ENCODE measurements around the gene KLF13. TPM values are rescaled to one million over a fixed set of nuclear protein-coding genes. Genes with fewer than 3 reads are reported as not detected.

The KLF13 gene
- total and polyA plus RNA-seq, 2 donors (not counting 1 experiment from before 2014, with no cell fraction given) = 39.6 to 42.9 TPM

GRCh38 chr15:31313223-31313622, 13.4 kb upstream of the KLF13 start:
- TF ChIP-seq, protein P1, sequence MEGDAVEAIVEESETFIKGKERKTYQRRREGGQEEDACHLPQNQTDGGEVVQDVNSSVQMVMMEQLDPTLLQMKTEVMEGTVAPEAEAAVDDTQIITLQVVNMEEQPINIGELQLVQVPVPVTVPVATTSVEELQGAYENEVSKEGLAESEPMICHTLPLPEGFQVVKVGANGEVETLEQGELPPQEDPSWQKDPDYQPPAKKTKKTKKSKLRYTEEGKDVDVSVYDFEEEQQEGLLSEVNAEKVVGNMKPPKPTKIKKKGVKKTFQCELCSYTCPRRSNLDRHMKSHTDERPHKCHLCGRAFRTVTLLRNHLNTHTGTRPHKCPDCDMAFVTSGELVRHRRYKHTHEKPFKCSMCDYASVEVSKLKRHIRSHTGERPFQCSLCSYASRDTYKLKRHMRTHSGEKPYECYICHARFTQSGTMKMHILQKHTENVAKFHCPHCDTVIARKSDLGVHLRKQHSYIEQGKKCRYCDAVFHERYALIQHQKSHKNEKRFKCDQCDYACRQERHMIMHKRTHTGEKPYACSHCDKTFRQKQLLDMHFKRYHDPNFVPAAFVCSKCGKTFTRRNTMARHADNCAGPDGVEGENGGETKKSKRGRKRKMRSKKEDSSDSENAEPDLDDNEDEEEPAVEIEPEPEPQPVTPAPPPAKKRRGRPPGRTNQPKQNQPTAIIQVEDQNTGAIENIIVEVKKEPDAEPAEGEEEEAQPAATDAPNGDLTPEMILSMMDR (conservative IDR thresholded peaks at IDR 0.05 in 1 of 2, IDR thresholded peaks at IDR 0.05 in 1 of 2; ENCODE audit: low read depth in 1 of 2, low read length in 2 of 2) = no peak
- no peak for TF ChIP-seq EZH2 (IDR thresholded peaks at IDR 0.05; ENCODE audit: low read length, missing control alignments)
- Histone ChIP-seq H3K27me3 (ENCODE audit: control insufficient read depth, insufficient read depth, low read length) (peaks cover 7% of the 10 kb centered on the region), H3K9ac (ENCODE audit: insufficient read depth, low read length) (no peak overlapping the region), H3K4me3 (replicated peaks in 1 of 4; ENCODE audit: control extremely low read depth in 1 of 4, insufficient read depth in 1 of 4, low read depth in 3 of 4, low read length in 4 of 4) (no peak overlapping the region), H3K36me3 (ENCODE audit: control insufficient read depth, insufficient read depth, low read length) (no peaks in the 10 kb centered on the region), H2AFZ (ENCODE audit: low read length) (no peak overlapping the region), H3K4me1 (ENCODE audit: control insufficient read depth, extremely low read depth, insufficient read depth, low read length) (no peaks in the 10 kb centered on the region), H3K79me2 (ENCODE audit: control insufficient read depth, insufficient read depth, low read length) (no peaks in the 10 kb centered on the region), H3K27ac (ENCODE audit: insufficient read depth, low read length) (no peak overlapping the region), H4K20me1 (ENCODE audit: control insufficient read depth, extremely low read depth, insufficient read depth, low read length) (no peaks in the 10 kb centered on the region), H3K9me3 (ENCODE audit: control insufficient read depth, insufficient read depth, low read depth, low read length) (no peaks in the 10 kb centered on the region), H3K4me2 (ENCODE audit: extremely low read depth, insufficient read depth, low read length) (no peak overlapping the region)
- no peak for DNase-seq (ENCODE audit: low read depth in 2 of 2)

GRCh38 chr15:31314380-31314779, 12.3 kb upstream of the KLF13 start:
- no peak overlapping the region for H3K4me2 ChIP-seq (ENCODE audit: extremely low read depth, insufficient read depth, low read length)
- no peak overlapping the region for H2AFZ ChIP-seq (ENCODE audit: low read length)
- H3K36me3 ChIP-seq (ENCODE audit: control insufficient read depth, insufficient read depth, low read length) = no peaks in the 10 kb centered on the region
- H3K9me3 ChIP-seq (ENCODE audit: control insufficient read depth, insufficient read depth, low read depth, low read length) = no peaks in the 10 kb centered on the region
- no peak overlapping the region for H3K4me3 ChIP-seq (replicated peaks in 1 of 4; ENCODE audit: control extremely low read depth in 1 of 4, insufficient read depth in 1 of 4, low read depth in 3 of 4, low read length in 4 of 4)
- no peak for TF ChIP-seq EZH2 (IDR thresholded peaks at IDR 0.05; ENCODE audit: low read length, missing control alignments)
- TF ChIP-seq, protein P1 (conservative IDR thresholded peaks at IDR 0.05 in 1 of 2, IDR thresholded peaks at IDR 0.05 in 1 of 2; ENCODE audit: low read depth in 1 of 2, low read length in 2 of 2) = no peak
- peaks cover 6% of the 10 kb centered on the region for H3K27me3 ChIP-seq (ENCODE audit: control insufficient read depth, insufficient read depth, low read length)
- H3K27ac ChIP-seq (ENCODE audit: insufficient read depth, low read length) = no peak overlapping the region
- no peaks in the 10 kb centered on the region for H4K20me1 ChIP-seq (ENCODE audit: control insufficient read depth, extremely low read depth, insufficient read depth, low read length)
- no peak overlapping the region for H3K9ac ChIP-seq (ENCODE audit: insufficient read depth, low read length)
- no peak for DNase-seq (ENCODE audit: low read depth in 2 of 2)
- H3K79me2 ChIP-seq (ENCODE audit: control insufficient read depth, insufficient read depth, low read length) = no peaks in the 10 kb centered on the region
- no peaks in the 10 kb centered on the region for H3K4me1 ChIP-seq (ENCODE audit: control insufficient read depth, extremely low read depth, insufficient read depth, low read length)

GRCh38 chr15:31316135-31316795, 10.4 kb upstream of the KLF13 start:
- TF ChIP-seq, protein P1 (conservative IDR thresholded peaks at IDR 0.05 in 1 of 2, IDR thresholded peaks at IDR 0.05 in 1 of 2; ENCODE audit: low read depth in 1 of 2, low read length in 2 of 2) = no peak
- no peak for TF ChIP-seq EZH2 (IDR thresholded peaks at IDR 0.05; ENCODE audit: low read length, missing control alignments)
- no peaks in the 10 kb centered on the region for H3K79me2 ChIP-seq (ENCODE audit: control insufficient read depth, insufficient read depth, low read length)
- H3K4me1 ChIP-seq (ENCODE audit: control insufficient read depth, extremely low read depth, insufficient read depth, low read length) = no peaks in the 10 kb centered on the region
- H3K9ac ChIP-seq (ENCODE audit: insufficient read depth, low read length) = no peak overlapping the region
- H2AFZ ChIP-seq (ENCODE audit: low read length) = no peak overlapping the region
- H4K20me1 ChIP-seq (ENCODE audit: control insufficient read depth, extremely low read depth, insufficient read depth, low read length) = no peaks in the 10 kb centered on the region
- no peak overlapping the region for H3K27ac ChIP-seq (ENCODE audit: insufficient read depth, low read length)
- H3K27me3 ChIP-seq (ENCODE audit: control insufficient read depth, insufficient read depth, low read length) = peaks cover 13% of the 10 kb centered on the region
- H3K9me3 ChIP-seq (ENCODE audit: control insufficient read depth, insufficient read depth, low read depth, low read length) = no peaks in the 10 kb centered on the region
- H3K36me3 ChIP-seq (ENCODE audit: control insufficient read depth, insufficient read depth, low read length) = no peaks in the 10 kb centered on the region
- no peak for DNase-seq (ENCODE audit: low read depth in 2 of 2)
- no peak overlapping the region for H3K4me2 ChIP-seq (ENCODE audit: extremely low read depth, insufficient read depth, low read length)
- H3K4me3 ChIP-seq (replicated peaks in 1 of 4; ENCODE audit: control extremely low read depth in 1 of 4, insufficient read depth in 1 of 4, low read depth in 3 of 4, low read length in 4 of 4) = no peak overlapping the region
